Erythroblast (primary cell): ENCODE data around the gene SLC24A3.

ENCODE experiments used
- DNase-seq, 2 experiments: peaks; one replicate each; lab custom pipeline; 2025; lab: John Stamatoyannopoulos, UW
- GATA1 ChIP-seq: IDR thresholded peaks from 2 replicates; pipeline ENCODE4 v1.6.1; 2011; ENCODE audit warnings: low read depth, mild to moderate bottlenecking, control low read depth, low read length, moderate library complexity
- POLR2A ChIP-seq: IDR thresholded peaks from 2 replicates; pipeline ENCODE4 v1.6.1; 2011; ENCODE audit warnings: mild to moderate bottlenecking, low read length

The SLC24A3 gene

DNA sequence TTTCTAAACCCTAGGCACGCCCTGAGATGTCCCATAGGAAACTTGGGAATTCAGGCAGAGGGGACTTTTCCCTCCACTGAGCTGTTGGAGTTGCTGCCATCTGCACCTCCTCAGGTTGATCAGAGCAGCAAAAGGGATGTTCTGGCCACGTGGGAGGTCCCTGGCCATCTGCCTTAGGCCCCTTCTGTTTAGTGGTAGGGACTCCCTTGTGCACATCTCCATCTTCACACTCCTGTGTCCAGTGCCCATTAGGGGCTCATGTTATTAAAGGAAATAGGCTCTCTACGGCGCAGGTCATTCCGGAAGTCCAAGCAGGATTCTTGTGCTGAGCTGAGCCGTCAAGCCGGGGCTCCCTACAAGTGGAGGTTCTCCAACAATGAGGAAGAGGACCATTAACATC, 307.8 kb downstream of the SLC24A3 start:
- TF ChIP-seq POLR2A (no peak), GATA1 (no peak)
- DNase-seq, result no peak

DNA sequence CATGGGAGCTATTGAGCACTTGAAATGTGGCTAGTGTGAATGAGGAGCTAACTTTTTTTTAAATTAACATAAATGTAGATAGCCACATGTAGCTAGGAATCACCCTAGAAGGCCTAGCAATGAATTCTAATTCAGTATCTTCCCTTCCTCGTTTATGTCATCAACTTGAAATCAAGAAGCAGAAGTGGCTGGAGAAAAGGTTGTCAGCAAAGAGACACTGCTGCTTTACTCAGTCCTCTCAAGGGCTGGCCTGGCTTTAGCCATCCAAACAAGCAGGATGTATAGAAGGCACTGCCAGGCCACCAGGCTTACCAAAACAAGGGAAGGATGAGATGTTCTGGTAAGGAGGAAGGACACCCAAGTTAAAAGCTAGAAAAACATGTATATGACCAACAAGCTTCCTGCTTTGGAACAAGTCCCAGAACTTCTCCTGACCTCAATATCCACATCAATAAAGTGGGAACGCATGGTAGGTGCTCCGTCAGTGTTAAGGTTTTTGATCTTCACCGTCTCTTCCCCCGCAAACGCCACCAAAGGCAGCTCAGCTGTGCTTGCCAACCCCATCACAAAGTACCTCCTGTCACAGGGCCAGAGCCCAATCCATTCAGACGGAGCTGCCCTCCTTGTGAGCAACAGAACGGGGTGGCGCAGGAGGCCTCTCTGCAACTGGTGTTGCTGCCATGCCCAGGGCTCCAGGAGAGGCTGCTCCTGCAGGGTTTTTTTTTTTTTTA, 309.8 kb downstream of the SLC24A3 start:
- TF ChIP-seq GATA1 (no peak), POLR2A (no peak)

DNA sequence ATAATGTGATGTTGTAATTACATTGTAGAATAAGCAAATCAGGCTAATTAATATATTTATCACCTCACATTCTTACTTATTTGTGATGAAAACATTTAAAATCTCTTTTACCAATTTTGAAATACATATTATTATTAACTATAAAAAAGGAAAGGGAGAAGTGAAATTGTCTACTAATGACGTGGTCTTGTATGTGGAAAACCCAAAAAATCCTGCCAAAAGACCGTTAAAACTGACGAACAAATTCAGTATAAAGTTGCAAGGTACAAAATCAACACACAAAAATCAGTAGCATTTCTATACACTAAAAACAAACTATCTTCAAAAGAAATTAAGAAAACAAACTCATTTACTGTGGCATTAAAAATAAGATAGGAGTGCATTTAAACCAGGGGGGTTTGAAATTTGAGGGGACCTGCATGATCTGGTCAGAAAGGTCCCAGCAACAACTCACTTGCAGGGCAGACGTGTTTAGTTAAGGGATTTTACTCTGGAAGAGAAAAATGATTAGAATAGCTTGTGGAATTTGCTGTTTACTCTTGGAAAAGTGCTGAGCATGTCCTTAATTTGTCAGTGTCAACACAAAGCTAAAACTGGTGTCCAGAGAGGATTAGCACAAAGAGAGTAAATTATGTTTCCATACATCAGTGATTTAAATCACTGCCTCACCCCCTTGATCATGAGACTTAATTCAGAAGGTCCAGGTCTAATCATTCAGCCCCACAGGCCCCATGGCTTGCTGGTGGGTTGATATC, 310.6 kb downstream of the SLC24A3 start:
- no peak for DNase-seq
- TF ChIP-seq POLR2A (no peak), GATA1 (no peak)

More for the DNA sequence above, 309.8 kb downstream of the SLC24A3 start:
- no peak for DNase-seq

DNA sequence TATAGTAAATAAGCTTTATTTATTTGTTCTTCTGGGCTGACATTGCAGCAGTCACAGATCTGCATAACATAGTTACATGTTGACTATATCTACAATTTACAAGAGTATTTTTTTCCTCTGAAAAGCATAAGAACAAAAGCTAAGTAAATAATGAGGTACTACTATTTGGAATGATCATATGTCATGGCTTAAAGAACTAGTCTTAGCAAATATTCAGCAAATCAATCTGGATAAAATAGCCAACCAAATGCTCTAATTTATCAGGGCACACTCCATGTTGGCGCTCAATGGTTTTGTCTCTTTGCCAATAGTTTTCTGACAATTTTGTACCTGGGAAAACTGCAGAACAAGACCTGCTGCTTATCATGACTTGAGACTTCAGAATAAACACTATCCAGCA, 312.2 kb downstream of the SLC24A3 start:
- TF ChIP-seq GATA1, result no peak
- no peak for TF ChIP-seq POLR2A
- no peak for DNase-seq

DNA sequence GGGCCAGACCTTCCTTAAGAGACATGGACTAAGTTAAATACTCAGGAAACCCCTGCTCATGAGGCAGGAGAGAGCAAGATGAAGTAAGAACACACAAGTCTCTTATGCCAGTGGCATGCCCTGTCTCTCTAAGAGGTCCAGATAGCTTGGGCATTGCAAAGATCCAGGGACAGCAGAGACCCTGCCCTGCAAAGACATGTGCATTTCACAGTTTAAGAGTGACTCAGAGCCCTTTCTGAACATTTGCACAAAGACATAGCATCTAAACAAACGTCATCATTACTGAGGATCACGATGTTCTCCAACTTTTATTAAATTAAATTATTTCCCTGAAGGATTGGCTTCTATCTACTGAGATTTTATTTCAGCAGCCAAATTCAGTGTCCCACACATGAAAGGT, 315.1 kb downstream of the SLC24A3 start:
- no peak for TF ChIP-seq GATA1
- TF ChIP-seq POLR2A, result no peak
- no peak for DNase-seq

DNA sequence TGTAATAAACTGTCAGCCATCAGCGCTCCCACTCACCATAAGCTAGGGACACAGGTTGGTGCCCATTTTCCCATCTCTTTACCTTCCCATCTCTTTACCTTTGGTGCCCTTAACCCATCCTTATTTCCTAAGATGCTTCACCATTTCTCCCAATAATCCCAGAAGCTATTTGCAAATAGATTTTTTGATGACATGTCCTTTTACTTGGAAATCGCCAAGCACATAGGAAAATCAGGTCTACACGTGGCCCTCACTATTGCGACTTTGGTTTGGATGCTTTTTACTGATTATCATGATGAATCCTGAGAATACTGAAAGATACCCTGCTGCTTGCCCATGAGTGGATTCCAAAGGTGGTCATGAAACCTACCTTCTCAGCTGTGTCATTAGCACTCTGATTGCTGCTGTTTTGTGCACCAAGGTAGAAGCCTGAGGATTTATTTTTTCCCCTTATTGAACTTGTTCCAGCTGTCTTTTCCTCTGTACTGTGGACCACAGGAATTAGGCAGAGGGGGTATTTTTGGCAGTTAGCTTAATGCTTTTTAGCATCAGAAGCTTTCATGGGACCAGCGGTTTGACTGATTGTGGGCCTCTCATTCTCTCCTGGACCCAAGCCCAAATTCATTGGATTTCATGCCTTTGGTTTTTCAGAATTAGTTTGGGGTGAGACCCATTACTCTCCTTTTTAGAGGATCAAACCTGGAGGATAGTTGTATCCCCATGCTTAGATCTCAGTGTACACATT, 316.0 kb downstream of the SLC24A3 start:
- DNase-seq, result no peak
- TF ChIP-seq POLR2A (no peak), GATA1 (no peak)

DNA sequence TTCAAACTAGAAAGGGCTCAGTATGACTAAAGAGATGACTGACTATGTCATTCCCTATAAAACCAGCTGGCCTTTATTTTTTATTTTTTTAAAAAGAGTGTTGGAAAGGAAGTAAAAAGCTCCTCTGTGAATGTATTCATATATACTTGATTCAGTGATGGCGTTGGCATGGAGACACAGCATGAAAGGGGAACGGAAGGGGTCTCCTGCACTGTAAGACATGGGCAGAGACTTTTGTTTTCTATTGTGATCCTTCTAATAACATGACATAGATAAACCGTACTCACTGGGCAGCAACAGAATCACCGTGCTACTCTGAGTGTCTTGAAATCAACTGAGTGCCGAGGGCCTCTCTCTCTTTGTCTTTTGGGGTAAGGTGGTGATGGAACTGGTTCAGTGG, 317.6 kb downstream of the SLC24A3 start:
- TF ChIP-seq POLR2A, result no peak
- TF ChIP-seq GATA1, result no peak
- no peak for DNase-seq

DNA sequence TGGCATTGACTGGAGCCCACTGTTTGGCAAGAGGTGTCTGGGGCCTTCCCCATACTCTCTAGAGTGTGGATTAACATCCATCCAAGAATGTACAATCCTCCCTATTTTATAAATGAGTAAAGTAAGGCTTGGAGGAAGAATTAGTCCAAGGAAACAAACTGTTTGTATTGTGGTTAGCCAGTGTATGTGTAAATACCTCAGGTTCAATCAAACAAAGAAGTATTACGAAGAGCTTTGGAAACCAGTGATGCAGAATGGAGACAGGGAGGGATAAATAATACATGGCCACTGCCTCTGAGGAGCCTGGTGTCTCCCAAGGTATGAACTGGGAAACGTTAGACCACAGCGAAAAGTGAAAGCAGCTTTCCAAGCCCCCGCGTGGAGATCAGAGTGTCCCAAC, 319.0 kb downstream of the SLC24A3 start:
- TF ChIP-seq GATA1, result no peak
- no peak for DNase-seq

DNA sequence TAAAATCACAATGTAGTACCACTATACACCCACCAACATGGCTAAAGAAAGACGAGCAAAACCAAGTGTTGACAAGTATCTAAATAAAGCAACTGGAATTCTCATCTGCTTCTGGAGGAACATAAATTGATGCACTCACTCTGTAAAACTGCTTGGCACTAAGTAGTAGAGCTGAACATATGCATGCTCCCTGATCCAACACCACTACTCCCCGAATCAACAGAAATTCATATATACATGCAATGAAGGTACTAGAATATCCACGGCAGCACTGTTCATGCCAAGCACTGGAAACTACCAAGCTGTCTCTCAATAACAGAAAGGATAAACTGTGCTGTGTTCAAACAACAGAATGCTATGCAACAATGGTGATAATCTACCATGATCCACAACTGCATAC, 326.1 kb downstream of the SLC24A3 start:
- TF ChIP-seq GATA1 (no peak), POLR2A (no peak)
- no peak for DNase-seq

DNA sequence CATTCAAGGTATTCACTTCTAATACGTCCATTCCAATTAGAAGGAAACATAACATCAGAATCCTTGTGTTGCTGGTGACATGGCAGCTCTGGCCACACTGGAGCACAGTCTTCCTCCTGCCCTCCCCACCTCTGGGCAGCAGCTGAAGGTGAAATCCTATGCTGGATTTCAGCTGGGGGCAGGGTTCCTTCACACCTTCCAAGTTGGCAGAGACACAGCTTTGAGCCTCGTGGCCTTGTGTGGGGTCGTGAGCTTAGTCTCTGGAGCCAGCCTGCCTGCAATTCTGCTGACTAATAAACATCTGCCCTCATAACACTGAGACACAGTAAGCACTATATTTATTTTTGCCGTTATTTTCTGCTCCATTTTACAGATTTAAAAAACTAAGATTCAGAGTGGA, 326.7 kb downstream of the SLC24A3 start:
- TF ChIP-seq GATA1 (no peak), POLR2A (no peak)
- no peak for DNase-seq

DNA sequence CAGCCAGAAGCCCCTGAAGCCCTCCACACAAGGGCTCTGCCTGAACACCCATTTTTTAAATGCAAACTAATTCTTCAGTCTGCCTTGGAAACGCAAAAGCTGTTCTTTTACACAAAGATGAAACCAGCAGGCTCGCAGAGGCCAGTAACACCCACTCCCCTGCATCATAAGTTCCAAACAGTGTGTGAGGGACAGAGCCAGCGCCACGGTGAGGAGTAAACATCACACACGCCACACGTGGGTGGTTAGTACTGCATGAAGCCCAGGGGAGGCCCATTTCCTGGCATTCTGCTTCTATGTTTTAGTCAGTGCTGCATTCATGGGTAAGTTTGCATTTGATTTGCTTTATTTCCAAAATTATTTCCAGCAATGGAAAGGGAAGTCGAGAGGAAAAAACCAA, 327.9 kb downstream of the SLC24A3 start:
- DNase-seq, result no peak
- TF ChIP-seq POLR2A (no peak), GATA1 (no peak)

DNA sequence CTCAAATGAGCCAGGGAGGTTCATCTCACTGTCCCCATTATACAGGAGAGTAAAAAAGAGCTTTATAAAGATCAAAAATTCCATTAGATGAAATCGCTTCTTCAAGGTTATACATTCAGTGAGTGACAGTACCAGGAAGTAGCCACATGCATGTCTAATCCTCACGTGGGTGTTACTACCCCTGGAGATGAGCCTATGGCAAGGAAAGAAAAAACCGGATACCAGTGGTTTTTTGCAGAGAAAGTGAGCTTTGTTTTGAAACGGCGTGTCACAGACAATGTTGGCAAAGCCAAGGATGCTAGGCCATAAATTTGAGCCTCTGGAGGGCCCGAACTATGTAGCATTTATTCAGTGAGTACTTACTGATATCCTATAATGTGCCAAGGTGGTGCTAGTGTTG, 330.7 kb downstream of the SLC24A3 start:
- DNase-seq, result no peak
- TF ChIP-seq POLR2A (no peak), GATA1 (no peak)

DNA sequence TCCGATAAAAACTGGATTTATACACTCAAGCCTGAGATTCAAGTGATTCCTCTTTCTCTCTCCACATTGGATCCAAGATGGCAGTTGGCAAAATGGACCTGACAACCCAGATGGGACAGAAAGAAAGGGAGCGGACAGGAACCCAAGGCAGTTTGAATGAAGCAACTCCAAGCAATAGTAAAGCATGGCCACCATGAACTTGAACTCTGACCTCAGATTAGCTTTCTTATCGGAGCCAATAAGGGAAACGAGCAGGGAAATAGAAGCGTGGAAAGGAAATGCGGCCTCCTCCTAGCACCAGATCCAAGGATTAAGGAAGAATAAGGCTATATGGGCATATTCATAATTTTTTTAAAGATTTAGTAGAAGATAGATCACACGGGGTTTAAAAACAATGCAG, 332.2 kb downstream of the SLC24A3 start:
- no peak for TF ChIP-seq POLR2A
- no peak for TF ChIP-seq GATA1

DNA sequence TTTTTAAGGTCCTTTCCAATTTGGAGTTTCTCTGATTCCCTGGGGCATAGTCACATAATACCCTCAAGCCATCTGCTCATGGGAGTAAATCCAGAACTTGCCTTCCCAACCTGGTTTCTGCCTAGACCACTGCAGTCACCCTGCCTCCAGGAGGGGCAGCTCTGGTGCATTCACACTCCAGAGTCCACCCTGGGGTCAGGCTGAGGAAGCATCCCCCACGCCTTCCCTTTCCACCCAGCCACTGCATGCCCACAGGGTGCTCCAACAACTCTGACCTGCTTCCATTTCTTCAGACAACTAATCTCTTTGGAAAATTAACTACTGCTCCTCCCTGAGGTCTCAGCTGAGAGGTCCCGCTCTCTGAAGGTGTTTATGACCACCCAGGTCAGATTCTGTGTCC, 334.2 kb downstream of the SLC24A3 start:
- TF ChIP-seq POLR2A (no peak), GATA1 (no peak)
- no peak for DNase-seq

More for the DNA sequence above, 332.2 kb downstream of the SLC24A3 start:
- no peak for DNase-seq

DNA sequence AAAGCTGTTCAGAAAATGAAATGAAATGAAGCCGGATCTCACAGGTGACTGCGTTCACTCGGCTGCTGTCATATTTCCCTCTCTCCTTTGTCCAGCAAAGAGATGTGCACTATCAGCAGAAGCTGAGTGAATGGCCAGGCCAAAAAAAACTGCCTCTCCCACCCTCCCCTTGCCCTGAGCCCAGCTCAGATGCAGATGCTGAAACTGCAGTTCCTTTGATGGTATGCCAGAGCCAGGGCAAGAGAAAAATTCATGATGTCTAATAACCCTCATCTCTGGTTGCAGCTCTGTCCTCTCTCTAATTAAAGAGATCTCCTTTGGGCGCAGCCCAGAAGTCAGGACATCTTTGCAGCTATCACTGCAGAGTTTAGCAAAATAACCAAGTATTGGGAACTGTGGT, 335.1 kb downstream of the SLC24A3 start:
- no peak for TF ChIP-seq GATA1
- no peak for TF ChIP-seq POLR2A
- DNase-seq, result no peak
